SK-N-SH treated with all-trans-retinoic acid at 6 μM for 48 hours (cell line): ENCODE data around the gene PRUNE2.

ENCODE experiments used
- ATAC-seq: fragments of 200-7000 bp; cut with Tn5 transposase; 3 replicates; pipeline ENCODE4 v1.9.1; 2020; ENCODE audit warnings: mild to moderate bottlenecking, moderate library complexity
- BACH2 ChIP-seq: fragments of 250-450 bp; sonication (Bioruptor Pico); IDR thresholded peaks from 2 replicates; pipeline ENCODE4 v1.9.0; 2021; ENCODE audit warnings: mild to moderate bottlenecking, borderline replicate concordance
- CSDC2 ChIP-seq: fragments of 250-450 bp; sonication (Bioruptor Pico); IDR thresholded peaks from 2 replicates; pipeline ENCODE4 v1.5.0; 2020; ENCODE audit warnings: mild to moderate bottlenecking, moderate library complexity
- ESRRG ChIP-seq: fragments of 250-450 bp; sonication (Bioruptor Pico); IDR thresholded peaks from 2 replicates; pipeline ENCODE4 v1.6.1; 2021; ENCODE audit warnings: mild to moderate bottlenecking
- GLIS3 ChIP-seq: fragments of 250-450 bp; sonication (Bioruptor Pico); IDR thresholded peaks from 2 replicates; pipeline ENCODE4 v1.5.0; 2020; ENCODE audit warnings: mild to moderate bottlenecking, moderate library complexity
- RARB ChIP-seq: fragments of 250-450 bp; sonication (Bioruptor Pico); IDR thresholded peaks from 2 replicates; pipeline ENCODE4 v1.8.0; 2021; ENCODE audit warnings: mild to moderate bottlenecking, moderate library complexity
- SNAI2 ChIP-seq: fragments of 250-450 bp; sonication (Bioruptor Pico); IDR thresholded peaks from 2 replicates; pipeline ENCODE4 v1.5.0; 2020; ENCODE audit warnings: mild to moderate bottlenecking, moderate library complexity
- TCF4 ChIP-seq: fragments of 250-450 bp; sonication (Bioruptor Pico); IDR thresholded peaks from 2 replicates; pipeline ENCODE4 v1.8.0; 2021; ENCODE audit warnings: mild to moderate bottlenecking, moderate library complexity, borderline replicate concordance
- TOX ChIP-seq: fragments of 250-450 bp; sonication (Bioruptor Pico); IDR thresholded peaks from 2 replicates; pipeline ENCODE4 v1.8.0; 2021; ENCODE audit warnings: mild to moderate bottlenecking, moderate library complexity, borderline replicate concordance
- ZC3H10 ChIP-seq: fragments of 250-450 bp; sonication (Bioruptor Pico); IDR thresholded peaks from 2 replicates; pipeline ENCODE4 v1.5.1; 2021; ENCODE audit warnings: mild to moderate bottlenecking, moderate library complexity
- ZFP3 ChIP-seq: fragments of 250-450 bp; sonication (Bioruptor Pico); IDR thresholded peaks from 2 replicates; pipeline ENCODE4 v1.5.0; 2020; ENCODE audit warnings: mild to moderate bottlenecking, moderate library complexity
- ZFP30 ChIP-seq: fragments of 450-650 bp; formaldehyde crosslinking; IDR thresholded peaks from 2 replicates; pipeline ENCODE4 v1.5.0; 2022; ENCODE audit warnings: mild to moderate bottlenecking, moderate library complexity
- ZNF565 ChIP-seq: fragments of 450-650 bp; formaldehyde crosslinking; conservative IDR thresholded peaks from 2 replicates; pipeline ENCODE4 v1.5.0; 2020; ENCODE audit warnings: low read depth, mild to moderate bottlenecking, moderate library complexity
- ZNF70 ChIP-seq: fragments of 450-650 bp; formaldehyde crosslinking; IDR thresholded peaks from 2 replicates; pipeline ENCODE4 v1.5.0; 2020; ENCODE audit warnings: mild to moderate bottlenecking, moderate library complexity
- ZNF8 ChIP-seq: fragments of 450-650 bp; formaldehyde crosslinking; IDR thresholded peaks from 2 replicates; pipeline ENCODE4 v1.5.0; 2020; ENCODE audit warnings: mild to moderate bottlenecking, moderate library complexity
- TF ChIP-seq, protein P1 (sequence below): fragments of 250-450 bp; sonication (Bioruptor Pico); IDR thresholded peaks from 2 replicates; pipeline ENCODE4 v1.8.0; 2021; ENCODE audit warnings: low read depth, mild to moderate bottlenecking, moderate library complexity, borderline replicate concordance
- TF ChIP-seq, protein P2 (sequence below): fragments of 250-450 bp; sonication (Bioruptor Pico); IDR thresholded peaks from 2 replicates; pipeline ENCODE4 v1.5.0; 2020; ENCODE audit warnings: mild to moderate bottlenecking, moderate library complexity
- TF ChIP-seq, protein P3 (sequence below): fragments of 250-450 bp; sonication (Bioruptor Pico); IDR thresholded peaks from 2 replicates; pipeline ENCODE4 v1.8.0; 2020; ENCODE audit warnings: mild to moderate bottlenecking, moderate library complexity, borderline replicate concordance
- TF ChIP-seq, protein P4 (sequence below): fragments of 250-450 bp; sonication (Bioruptor Pico); IDR thresholded peaks from 2 replicates; pipeline ENCODE4 v1.5.1; 2021; ENCODE audit warnings: mild to moderate bottlenecking, moderate library complexity

Gene PRUNE2

DNA sequence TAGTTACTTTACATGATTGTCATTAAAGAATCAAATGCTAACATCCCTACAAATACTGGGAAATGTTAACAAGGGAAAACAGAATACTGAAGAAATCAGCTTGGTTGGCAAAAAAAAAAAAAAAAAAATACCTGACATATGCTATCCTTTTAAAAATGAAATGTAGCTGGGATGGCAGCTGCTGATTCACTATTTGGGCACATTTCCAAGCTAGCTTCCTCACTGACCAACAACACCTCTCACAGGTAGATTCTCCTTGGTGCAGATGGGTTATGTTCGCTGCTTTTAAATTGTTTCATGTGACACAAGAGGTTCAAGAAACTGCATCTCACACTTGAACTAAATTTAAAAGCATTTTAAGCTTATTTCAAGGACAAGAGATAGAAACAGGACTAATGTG lies 6.1 kb upstream of the PRUNE2 start:
- TF ChIP-seq ZC3H10 = no peak
- no peak for TF ChIP-seq ZFP3 (CRISPR knock-in tag)
- TF ChIP-seq, protein P1, sequence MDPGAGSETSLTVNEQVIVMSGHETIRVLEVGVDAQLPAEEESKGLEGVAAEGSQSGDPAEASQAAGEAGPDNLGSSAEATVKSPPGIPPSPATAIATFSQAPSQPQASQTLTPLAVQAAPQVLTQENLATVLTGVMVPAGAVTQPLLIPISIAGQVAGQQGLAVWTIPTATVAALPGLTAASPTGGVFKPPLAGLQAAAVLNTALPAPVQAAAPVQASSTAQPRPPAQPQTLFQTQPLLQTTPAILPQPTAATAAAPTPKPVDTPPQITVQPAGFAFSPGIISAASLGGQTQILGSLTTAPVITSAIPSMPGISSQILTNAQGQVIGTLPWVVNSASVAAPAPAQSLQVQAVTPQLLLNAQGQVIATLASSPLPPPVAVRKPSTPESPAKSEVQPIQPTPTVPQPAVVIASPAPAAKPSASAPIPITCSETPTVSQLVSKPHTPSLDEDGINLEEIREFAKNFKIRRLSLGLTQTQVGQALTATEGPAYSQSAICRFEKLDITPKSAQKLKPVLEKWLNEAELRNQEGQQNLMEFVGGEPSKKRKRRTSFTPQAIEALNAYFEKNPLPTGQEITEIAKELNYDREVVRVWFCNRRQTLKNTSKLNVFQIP (CRISPR knock-in tag) = no peak
- TF ChIP-seq GLIS3 (CRISPR knock-in tag) = no peak
- TF ChIP-seq, protein P2, sequence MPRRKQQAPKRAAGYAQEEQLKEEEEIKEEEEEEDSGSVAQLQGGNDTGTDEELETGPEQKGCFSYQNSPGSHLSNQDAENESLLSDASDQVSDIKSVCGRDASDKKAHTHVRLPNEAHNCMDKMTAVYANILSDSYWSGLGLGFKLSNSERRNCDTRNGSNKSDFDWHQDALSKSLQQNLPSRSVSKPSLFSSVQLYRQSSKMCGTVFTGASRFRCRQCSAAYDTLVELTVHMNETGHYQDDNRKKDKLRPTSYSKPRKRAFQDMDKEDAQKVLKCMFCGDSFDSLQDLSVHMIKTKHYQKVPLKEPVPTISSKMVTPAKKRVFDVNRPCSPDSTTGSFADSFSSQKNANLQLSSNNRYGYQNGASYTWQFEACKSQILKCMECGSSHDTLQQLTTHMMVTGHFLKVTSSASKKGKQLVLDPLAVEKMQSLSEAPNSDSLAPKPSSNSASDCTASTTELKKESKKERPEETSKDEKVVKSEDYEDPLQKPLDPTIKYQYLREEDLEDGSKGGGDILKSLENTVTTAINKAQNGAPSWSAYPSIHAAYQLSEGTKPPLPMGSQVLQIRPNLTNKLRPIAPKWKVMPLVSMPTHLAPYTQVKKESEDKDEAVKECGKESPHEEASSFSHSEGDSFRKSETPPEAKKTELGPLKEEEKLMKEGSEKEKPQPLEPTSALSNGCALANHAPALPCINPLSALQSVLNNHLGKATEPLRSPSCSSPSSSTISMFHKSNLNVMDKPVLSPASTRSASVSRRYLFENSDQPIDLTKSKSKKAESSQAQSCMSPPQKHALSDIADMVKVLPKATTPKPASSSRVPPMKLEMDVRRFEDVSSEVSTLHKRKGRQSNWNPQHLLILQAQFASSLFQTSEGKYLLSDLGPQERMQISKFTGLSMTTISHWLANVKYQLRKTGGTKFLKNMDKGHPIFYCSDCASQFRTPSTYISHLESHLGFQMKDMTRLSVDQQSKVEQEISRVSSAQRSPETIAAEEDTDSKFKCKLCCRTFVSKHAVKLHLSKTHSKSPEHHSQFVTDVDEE = no peak
- no peak for TF ChIP-seq ZNF70
- no peak for TF ChIP-seq SNAI2 (CRISPR knock-in tag)
- TF ChIP-seq, protein P3, sequence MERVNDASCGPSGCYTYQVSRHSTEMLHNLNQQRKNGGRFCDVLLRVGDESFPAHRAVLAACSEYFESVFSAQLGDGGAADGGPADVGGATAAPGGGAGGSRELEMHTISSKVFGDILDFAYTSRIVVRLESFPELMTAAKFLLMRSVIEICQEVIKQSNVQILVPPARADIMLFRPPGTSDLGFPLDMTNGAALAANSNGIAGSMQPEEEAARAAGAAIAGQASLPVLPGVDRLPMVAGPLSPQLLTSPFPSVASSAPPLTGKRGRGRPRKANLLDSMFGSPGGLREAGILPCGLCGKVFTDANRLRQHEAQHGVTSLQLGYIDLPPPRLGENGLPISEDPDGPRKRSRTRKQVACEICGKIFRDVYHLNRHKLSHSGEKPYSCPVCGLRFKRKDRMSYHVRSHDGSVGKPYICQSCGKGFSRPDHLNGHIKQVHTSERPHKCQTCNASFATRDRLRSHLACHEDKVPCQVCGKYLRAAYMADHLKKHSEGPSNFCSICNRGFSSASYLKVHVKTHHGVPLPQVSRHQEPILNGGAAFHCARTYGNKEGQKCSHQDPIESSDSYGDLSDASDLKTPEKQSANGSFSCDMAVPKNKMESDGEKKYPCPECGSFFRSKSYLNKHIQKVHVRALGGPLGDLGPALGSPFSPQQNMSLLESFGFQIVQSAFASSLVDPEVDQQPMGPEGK (CRISPR knock-in tag) = no peak
- no peak for TF ChIP-seq TOX (CRISPR knock-in tag)
- no peak for TF ChIP-seq RARB (CRISPR knock-in tag)
- TF ChIP-seq CSDC2 = no peak
- ATAC-seq = no peak

DNA sequence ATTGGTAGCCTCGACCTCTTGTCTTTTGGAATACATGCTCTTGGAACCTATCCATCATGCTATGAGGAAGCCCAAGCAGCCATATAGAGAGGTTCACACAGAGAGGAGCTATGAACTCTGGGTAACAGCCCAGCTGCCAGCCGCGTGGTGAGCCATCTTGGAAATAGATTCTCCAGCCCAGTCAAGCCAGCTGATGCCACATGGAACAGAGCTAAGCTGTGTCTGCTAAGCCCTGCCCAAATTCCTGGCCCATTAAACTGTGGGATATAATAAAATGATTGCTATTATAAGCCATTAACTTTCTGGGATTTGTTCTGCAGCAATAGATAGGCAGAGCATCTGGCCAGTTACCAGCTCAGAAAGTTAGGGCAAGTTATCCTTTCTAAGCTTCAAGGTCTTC lies 4.9 kb upstream of the PRUNE2 start:
- ATAC-seq = no peak
- TF ChIP-seq ESRRG (CRISPR knock-in tag) (no peak), GLIS3 (CRISPR knock-in tag) (no peak), SNAI2 (CRISPR knock-in tag) (no peak), ZNF8 (CRISPR knock-in tag) (no peak), CSDC2 (no peak), RARB (CRISPR knock-in tag) (no peak), ZFP30 (CRISPR knock-in tag) (no peak), TCF4 (CRISPR knock-in tag) (no peak), ZFP3 (CRISPR knock-in tag) (no peak), ZNF565 (CRISPR knock-in tag) (no peak), ZNF70 (no peak)
- TF ChIP-seq, protein P1 (CRISPR knock-in tag) = no peak
- TF ChIP-seq, protein P4, sequence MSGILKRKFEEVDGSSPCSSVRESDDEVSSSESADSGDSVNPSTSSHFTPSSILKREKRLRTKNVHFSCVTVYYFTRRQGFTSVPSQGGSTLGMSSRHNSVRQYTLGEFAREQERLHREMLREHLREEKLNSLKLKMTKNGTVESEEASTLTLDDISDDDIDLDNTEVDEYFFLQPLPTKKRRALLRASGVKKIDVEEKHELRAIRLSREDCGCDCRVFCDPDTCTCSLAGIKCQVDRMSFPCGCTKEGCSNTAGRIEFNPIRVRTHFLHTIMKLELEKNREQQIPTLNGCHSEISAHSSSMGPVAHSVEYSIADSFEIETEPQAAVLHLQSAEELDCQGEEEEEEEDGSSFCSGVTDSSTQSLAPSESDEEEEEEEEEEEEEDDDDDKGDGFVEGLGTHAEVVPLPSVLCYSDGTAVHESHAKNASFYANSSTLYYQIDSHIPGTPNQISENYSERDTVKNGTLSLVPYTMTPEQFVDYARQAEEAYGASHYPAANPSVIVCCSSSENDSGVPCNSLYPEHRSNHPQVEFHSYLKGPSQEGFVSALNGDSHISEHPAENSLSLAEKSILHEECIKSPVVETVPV (CRISPR knock-in tag) = no peak
- TF ChIP-seq, protein P3 (CRISPR knock-in tag) = no peak

DNA sequence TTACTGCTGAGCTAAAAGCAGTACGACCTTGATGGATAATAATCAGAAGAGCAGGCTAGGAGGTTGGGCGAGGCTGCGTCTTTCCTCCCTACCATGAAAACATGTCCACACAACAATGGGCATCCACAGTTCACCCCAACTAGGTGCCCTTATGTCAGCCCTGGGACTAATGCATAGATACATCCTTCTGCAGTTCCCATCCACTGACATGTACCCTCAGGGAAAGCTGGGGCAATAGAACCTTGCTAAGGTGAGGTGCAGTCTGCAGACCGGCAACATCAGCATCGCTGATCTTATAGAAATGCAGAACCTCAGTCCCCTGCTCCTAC lies 697 bp upstream of the PRUNE2 start:
- TF ChIP-seq ESRRG (CRISPR knock-in tag) (no peak), ZNF565 (CRISPR knock-in tag) (no peak), GLIS3 (CRISPR knock-in tag) (no peak), RARB (CRISPR knock-in tag) (no peak), ZC3H10 (no peak), CSDC2 (no peak), BACH2 (CRISPR knock-in tag) (no peak)
- TF ChIP-seq, protein P1 (CRISPR knock-in tag) = no peak
- TF ChIP-seq, protein P4 (CRISPR knock-in tag) = no peak
- TF ChIP-seq, all 23 proteins: peak for 0
- ATAC-seq = no peak; the same call in 2 of the 3 replicates
